H9 (cell line): ENCODE measurements around the gene CSTF3. TPM values are rescaled to one million over a fixed set of nuclear protein-coding genes. Genes with fewer than 3 reads are reported as not detected.

Experiments used
- DNase-seq: peaks from one replicate; pipeline ENCODE4 v3.0.0-alpha.2; 2017
- H2AFZ ChIP-seq: one replicate; pipeline ENCODE4 v1.6.1; 2013; ENCODE audit warnings: mild to moderate bottlenecking, low read length, control low read depth, moderate library complexity
- H2AK5ac ChIP-seq: 2 replicates; pipeline ENCODE4 v1.6.1; 2013; ENCODE audit warnings: low read length, control low read depth, mixed read lengths; ENCODE audit not compliant: insufficient read length
- H2BK120ac ChIP-seq: one replicate; pipeline ENCODE4 v1.6.1; 2013; ENCODE audit warnings: low read depth, mild to moderate bottlenecking, low read length, control low read depth, inconsistent platforms; ENCODE audit not compliant: poor library complexity, severe bottlenecking
- H2BK12ac ChIP-seq: 2 replicates; pipeline ENCODE4 v1.6.1; 2013; ENCODE audit warnings: low read length, control low read depth, mixed read lengths, low read depth; ENCODE audit not compliant: insufficient read length
- H2BK15ac ChIP-seq: 2 replicates; pipeline ENCODE4 v1.6.1; 2013; ENCODE audit warnings: low read depth, low read length, control low read depth
- H2BK20ac ChIP-seq: one replicate; pipeline ENCODE4 v1.6.1; 2013; ENCODE audit warnings: low read depth, mild to moderate bottlenecking, low read length, control low read depth, inconsistent platforms; ENCODE audit not compliant: poor library complexity, severe bottlenecking
- H2BK5ac ChIP-seq: 2 replicates; pipeline ENCODE4 v1.6.1; 2013; ENCODE audit warnings: low read length, control low read depth, mixed read lengths; ENCODE audit not compliant: insufficient read length
- H3K14ac ChIP-seq: 2 replicates; pipeline ENCODE4 v1.6.1; 2013; ENCODE audit warnings: low read length, control low read depth; ENCODE audit not compliant: insufficient read depth
- H3K18ac ChIP-seq: 2 replicates; pipeline ENCODE4 v1.6.1; 2013; ENCODE audit warnings: low read depth, mild to moderate bottlenecking, mixed read lengths, low read length, control low read depth; ENCODE audit not compliant: insufficient read length
- H3K23ac ChIP-seq: 2 replicates; pipeline ENCODE4 v1.6.1; 2013; ENCODE audit warnings: low read length, control low read depth, mixed read lengths, low read depth; ENCODE audit not compliant: insufficient read length
- H3K23me2 ChIP-seq: 2 replicates; pipeline ENCODE4 v1.6.1; 2013; ENCODE audit warnings: low read depth, mild to moderate bottlenecking, mixed read lengths, low read length, control low read depth; ENCODE audit not compliant: insufficient read length, poor library complexity, severe bottlenecking
- H3K27ac ChIP-seq: 2 replicates; pipeline ENCODE4 v1.5.1; 2013; ENCODE audit warnings: low read length, control low read depth, mixed read lengths, low read depth; ENCODE audit not compliant: insufficient read length
- H3K27me3 ChIP-seq: 2 replicates; pipeline ENCODE4 v1.6.1; 2013; ENCODE audit warnings: low read length, control low read depth, inconsistent platforms; ENCODE audit not compliant: insufficient read depth
- H3K4ac ChIP-seq: 2 replicates; pipeline ENCODE4 v1.6.1; 2013; ENCODE audit warnings: low read depth, mild to moderate bottlenecking, control low read depth, inconsistent platforms, low read length, moderate library complexity
- H3K4me1 ChIP-seq: 2 replicates; pipeline ENCODE4 v1.6.1; 2013; ENCODE audit warnings: low read length, control low read depth, inconsistent platforms; ENCODE audit not compliant: insufficient read depth
- H3K4me2 ChIP-seq: 2 replicates; pipeline ENCODE4 v1.6.1; 2013; ENCODE audit warnings: low read length, control low read depth, mixed read lengths; ENCODE audit not compliant: insufficient read length, insufficient read depth
- H3K56ac ChIP-seq: 2 replicates; pipeline ENCODE4 v1.6.1; 2013; ENCODE audit warnings: low read depth, mild to moderate bottlenecking, mixed read lengths, low read length, control low read depth; ENCODE audit not compliant: insufficient read length
- H3K79me1 ChIP-seq: 2 replicates; pipeline ENCODE4 v1.6.1; 2013; ENCODE audit warnings: low read depth, mild to moderate bottlenecking, moderate library complexity, low read length, control low read depth, inconsistent platforms; ENCODE audit not compliant: insufficient read depth, poor library complexity, severe bottlenecking
- H3K79me2 ChIP-seq: 2 replicates; pipeline ENCODE4 v1.6.1; 2013; ENCODE audit warnings: low read length, control low read depth, inconsistent platforms; ENCODE audit not compliant: insufficient read depth
- H3K9ac ChIP-seq: 2 replicates; pipeline ENCODE4 v1.6.1; 2013; ENCODE audit warnings: low read length, control low read depth, mixed read lengths; ENCODE audit not compliant: insufficient read length; ENCODE audit errors: extremely low read depth
- H3K9me3 ChIP-seq: one replicate; pipeline ENCODE4 v1.6.1; 2013; ENCODE audit warnings: low read depth, low read length, inconsistent platforms; ENCODE audit not compliant: control insufficient read depth
- H3T11ph ChIP-seq: one replicate; pipeline ENCODE4 v1.6.1; 2013; ENCODE audit warnings: mild to moderate bottlenecking, low read length, control low read depth, inconsistent platforms
- H4K20me1 ChIP-seq: one replicate; pipeline ENCODE4 v1.6.1; 2013; ENCODE audit not compliant: control insufficient read depth, insufficient read length, insufficient read depth
- H4K5ac ChIP-seq: 2 replicates; pipeline ENCODE4 v1.6.1; 2013; ENCODE audit warnings: low read depth, mild to moderate bottlenecking, mixed read lengths, low read length, control low read depth; ENCODE audit not compliant: insufficient read length
- H4K8ac ChIP-seq: replicated peaks from 2 replicates; pipeline ENCODE4 v1.6.1; 2013; ENCODE audit warnings: low read length, control low read depth, mixed read lengths, low read depth; ENCODE audit not compliant: insufficient read length
- H4K91ac ChIP-seq: 2 replicates; pipeline ENCODE4 v1.6.1; 2013; ENCODE audit warnings: low read depth, mild to moderate bottlenecking, moderate library complexity, mixed read lengths, low read length, control low read depth; ENCODE audit not compliant: insufficient read length
- H3K27ac Mint-ChIP-seq, 3 experiments: 2 replicates in 2 of 3; 3 replicates in 1 of 3; pipeline ENCODE4 v1.8.0; 2020 to 2021; ENCODE audit warnings: mixed read lengths in 3 of 3, mild to moderate bottlenecking in 1 of 3, moderate library complexity in 1 of 3
- H3K27me3 Mint-ChIP-seq: 2 replicates; pipeline ENCODE4 v1.8.0; 2021; ENCODE audit warnings: low read depth, mild to moderate bottlenecking, moderate library complexity, mixed read lengths
- H3K36me3 Mint-ChIP-seq, 3 experiments: 2 replicates in 2 of 3; 3 replicates in 1 of 3; pipeline ENCODE4 v1.8.0; 2020 to 2021; ENCODE audit warnings: low read depth in 3 of 3, mixed read lengths in 3 of 3; ENCODE audit not compliant: insufficient read depth in 1 of 3
- H3K4me1 Mint-ChIP-seq, 2 experiments: 2 replicates each; pipeline ENCODE4 v1.8.0; 2020; ENCODE audit warnings: mixed read lengths in 2 of 2
- H3K4me3 Mint-ChIP-seq, 2 experiments: 2 replicates in 1 of 2; 3 replicates in 1 of 2; pipeline ENCODE4 v1.8.0; 2020 to 2021; ENCODE audit warnings: mild to moderate bottlenecking in 2 of 2, mixed read lengths in 2 of 2, moderate library complexity in 1 of 2
- H3K9me3 Mint-ChIP-seq, 2 experiments: 2 replicates in 1 of 2; 3 replicates in 1 of 2; pipeline ENCODE4 v1.8.0; 2020; ENCODE audit warnings: mild to moderate bottlenecking in 2 of 2, mixed read lengths in 2 of 2, moderate library complexity in 1 of 2
- CTCF ChIP-seq: fragments of 200-600 bp; sonication (generic); conservative IDR thresholded peaks from 3 replicates; pipeline ENCODE4 v1.8.0; 2021; ENCODE audit warnings: antibody characterized with exemption, mild to moderate bottlenecking
- WGBS: extraction: QIAGEN DNeasy Blood & Tissue Kit; methylation state at CpG from one replicate; pipeline ENCODE4 v1.1.7; 2013; ENCODE audit warnings: missing lambda C conversion rate, low lambda C conversion rate, mixed read lengths; ENCODE audit not compliant: insufficient read length; ENCODE audit errors: extremely low coverage; 5-methylcytosine and 5-hydroxymethylcytosine counted together
- long read RNA-seq: library from polyadenylated mRNA; unstranded; transcript quantifications from one replicate; pipeline ENCODE4 v2.0.0, GENCODE V29; 2020
- total RNA-seq: library from RNA; stranded (reverse); gene quantifications from 2 replicates; pipeline ENCODE4 v1.2.1, GENCODE V29; 2021

The CSTF3 gene
- 39.3 and 41.5 TPM in 2 replicates for total RNA-seq
- long read RNA-seq, transcript CSTF3-201 (21 exons, 2,797 nt), result major isoform, 63 of 89 reads
- long read RNA-seq, transcript CSTF3-203 (3 exons, 1,132 nt), result minor isoform, 6 of 89 reads
- long read RNA-seq, partial matches to known transcripts, result 3 of 89 reads
- long read RNA-seq, other reads (novel, unspliced or antisense), result 12 of 89 reads

- Mint-ChIP-seq H3K4me1 (peaks cover 27 to 36% of the 10 kb centered on the region in 2 experiments), H3K36me3 (peaks cover 23 to 41% (median 26%) of the 10 kb centered on the region in 3 experiments), H3K4me3 (peak within 1 kb of the TSS; percentile 99 to 100), H3K27ac (peak within 1 kb of the TSS; percentile 99 to 100 (median 99)), H3K9me3 (peaks cover 4 to 13% of the 10 kb centered on the region in 2 experiments; a peak in 3 of 5 replicates), H3K27me3 (no peaks in the 10 kb centered on the region)
- Histone ChIP-seq H2BK5ac (peak within 1 kb of the TSS; percentile 91), H3K23ac (peak within 1 kb of the TSS; percentile 17), H4K8ac (no peak within 1 kb of the TSS), H4K5ac (peak within 1 kb of the TSS; percentile 97), H2BK120ac (peak within 1 kb of the TSS; percentile 97), H3K9me3 (no peaks in the 10 kb centered on the region), H3K14ac (peak within 1 kb of the TSS; percentile 96; the same call in 1 of the 2 replicates), H2BK15ac (no peak within 1 kb of the TSS), H3K27ac (peak within 1 kb of the TSS; percentile 81), H3K27me3 (no peaks in the 10 kb centered on the region), H3K56ac (peak within 1 kb of the TSS; percentile 77), H2BK12ac (no peak within 1 kb of the TSS), H3K4me1 (peaks cover 2% of the 10 kb centered on the region; the same call in 1 of the 2 replicates), H3K4ac (peak within 1 kb of the TSS; percentile 70; the same call in 1 of the 2 replicates), H2BK20ac (no peak within 1 kb of the TSS), H2AFZ (no peak within 1 kb of the TSS), H3K23me2 (peaks cover 8% of the 10 kb centered on the region), H3K4me2 (peak within 1 kb of the TSS; percentile 99), H3K79me2 (peaks cover 43% of the 10 kb centered on the region; the same call in 1 of the 2 replicates), H3T11ph (peak within 1 kb of the TSS; percentile 89), H4K91ac (no peak within 1 kb of the TSS), H2AK5ac (no peak within 1 kb of the TSS), H3K9ac (peak within 1 kb of the TSS; percentile 99), H3K18ac (peak within 1 kb of the TSS; percentile 99), H3K79me1 (no peaks in the 10 kb centered on the region), H4K20me1 (no peaks in the 10 kb centered on the region)
- WGBS, result no CpG with 5 or more reads among the region's 40 CpGs
- peak; percentile 100 for DNase-seq
- peak; percentile 54 for TF ChIP-seq CTCF
Measured at GRCh38 chr11:33161120-33162005, at the start of gene CSTF3. Gene CSTF3 (minus strand): TSS chr11:33161480. CDS start chr11:33161325, 155 bp downstream.
